GM19025 (cell line): ENCODE data around the gene PRMT5.

Experiments used
- ATAC-seq: cut with Tn5 transposase; IDR thresholded peaks from one replicate; pipeline ENCODE4 v1.9.1; 2021; ENCODE audit warnings: mild to moderate bottlenecking, low read depth, moderate library complexity; ENCODE audit not compliant: unreplicated experiment

The PRMT5 gene

DNA sequence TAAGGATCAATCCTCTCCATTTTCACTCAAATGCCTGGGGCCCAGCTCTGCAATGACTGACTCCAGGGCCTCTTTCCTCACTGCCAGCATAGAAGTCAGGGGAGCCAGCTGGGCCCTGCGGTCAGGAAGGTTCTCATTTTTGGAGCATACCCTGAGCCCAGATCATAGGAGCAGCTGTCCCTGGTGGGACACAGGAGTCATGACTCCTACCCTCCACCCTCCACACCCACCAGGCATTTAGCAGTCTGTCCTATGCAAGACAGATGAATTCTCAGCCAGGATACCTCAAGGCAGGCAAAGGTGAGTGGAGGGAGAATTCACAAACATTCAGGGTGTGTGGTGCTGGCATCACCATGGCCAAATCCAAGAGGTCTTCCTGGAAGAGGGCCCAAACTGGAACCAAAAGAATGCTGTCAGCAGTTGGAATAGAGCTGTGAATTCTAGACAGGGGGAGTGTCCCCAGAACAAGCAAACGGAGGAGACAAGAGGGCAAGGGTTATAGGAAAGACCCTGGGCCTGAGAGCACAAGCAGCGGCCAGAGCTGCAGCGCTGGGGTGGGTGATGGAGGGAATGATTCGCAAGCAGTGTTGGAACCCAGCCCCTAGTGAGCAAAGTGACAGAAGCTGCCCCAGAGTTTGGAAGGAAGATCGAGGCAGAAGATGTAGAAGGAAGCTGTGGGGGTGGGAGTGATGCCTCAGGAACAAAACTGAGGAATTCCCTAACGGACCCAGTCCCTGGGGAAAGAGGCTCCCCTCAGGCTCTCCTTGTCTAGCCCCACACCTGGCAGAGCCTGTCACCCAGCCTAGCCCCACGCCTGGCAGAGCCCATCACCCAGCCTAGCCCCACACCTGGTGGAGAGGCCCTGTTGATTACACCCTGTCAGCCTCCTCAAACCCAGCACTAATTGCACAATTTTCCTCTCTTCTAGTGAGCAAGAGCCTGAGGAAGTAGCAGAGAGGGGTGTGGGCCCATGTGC lies 50.6 kb downstream of the PRMT5 start:
- ATAC-seq: no peak

DNA sequence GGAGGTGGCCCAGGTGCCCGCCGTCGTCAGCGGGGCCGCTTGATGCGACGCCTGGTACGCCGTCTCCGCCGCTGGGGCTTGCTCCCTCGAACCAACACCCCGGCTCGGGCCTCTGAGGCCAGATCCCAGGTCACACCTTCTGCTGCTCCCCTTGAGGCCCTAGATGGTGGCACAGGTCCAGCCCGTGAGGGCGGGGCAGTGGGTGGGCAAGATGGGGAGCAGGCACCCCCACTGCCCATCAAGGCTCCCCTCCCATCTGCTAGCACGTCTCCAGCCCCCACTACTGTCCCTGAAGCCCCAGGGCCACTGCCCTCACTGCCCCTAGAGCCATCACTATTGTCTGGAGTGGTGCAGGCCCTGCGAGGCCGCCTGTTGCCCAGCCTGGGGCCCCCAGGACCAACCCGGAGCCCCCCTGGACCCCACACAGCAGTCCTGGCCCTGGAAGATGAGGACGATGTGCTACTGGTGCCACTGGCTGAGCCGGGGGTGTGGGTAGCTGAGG lies 52.1 kb downstream of the PRMT5 start:
- no peak for ATAC-seq

DNA sequence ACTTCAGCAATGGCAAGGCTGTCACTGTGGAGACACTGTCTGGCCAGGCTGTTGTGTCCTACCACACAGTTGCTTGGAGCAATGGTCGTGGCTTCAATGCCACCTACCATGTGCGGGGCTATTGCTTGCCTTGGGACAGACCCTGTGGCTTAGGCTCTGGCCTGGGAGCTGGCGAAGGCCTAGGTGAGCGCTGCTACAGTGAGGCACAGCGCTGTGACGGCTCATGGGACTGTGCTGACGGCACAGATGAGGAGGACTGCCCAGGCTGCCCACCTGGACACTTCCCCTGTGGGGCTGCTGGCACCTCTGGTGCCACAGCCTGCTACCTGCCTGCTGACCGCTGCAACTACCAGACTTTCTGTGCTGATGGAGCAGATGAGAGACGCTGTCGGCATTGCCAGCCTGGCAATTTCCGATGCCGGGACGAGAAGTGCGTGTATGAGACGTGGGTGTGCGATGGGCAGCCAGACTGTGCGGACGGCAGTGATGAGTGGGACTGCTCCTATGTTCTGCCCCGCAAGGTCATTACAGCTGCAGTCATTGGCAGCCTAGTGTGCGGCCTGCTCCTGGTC lies 53.3 kb downstream of the PRMT5 start:
- no peak for ATAC-seq

DNA sequence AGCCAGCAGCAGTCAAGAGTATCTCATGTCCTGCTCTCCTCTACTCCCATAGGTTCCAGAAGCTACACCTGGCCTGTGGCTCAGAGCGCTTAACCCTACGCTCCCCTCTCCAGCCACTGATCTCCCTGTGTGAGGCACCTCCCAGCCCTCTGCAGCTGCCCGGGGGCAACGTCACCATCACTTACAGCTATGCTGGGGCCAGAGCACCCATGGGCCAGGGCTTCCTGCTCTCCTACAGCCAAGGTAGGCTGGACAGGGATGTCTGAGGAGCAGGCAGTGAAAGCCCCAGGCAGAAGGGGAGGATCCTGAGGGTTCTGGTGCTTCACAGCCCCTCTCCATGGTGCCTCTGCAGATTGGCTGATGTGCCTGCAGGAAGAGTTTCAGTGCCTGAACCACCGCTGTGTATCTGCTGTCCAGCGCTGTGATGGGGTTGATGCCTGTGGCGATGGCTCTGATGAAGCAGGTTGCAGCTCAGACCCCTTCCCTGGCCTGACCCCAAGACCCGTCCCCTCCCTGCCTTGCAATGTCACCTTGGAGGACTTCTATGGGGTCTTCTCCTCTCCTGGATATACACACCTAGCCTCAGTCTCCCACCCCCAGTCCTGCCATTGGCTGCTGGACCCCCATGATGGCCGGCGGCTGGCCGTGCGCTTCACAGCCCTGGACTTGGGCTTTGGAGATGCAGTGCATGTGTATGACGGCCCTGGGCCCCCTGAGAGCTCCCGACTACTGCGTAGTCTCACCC lies 54.0 kb downstream of the PRMT5 start:
- no peak for ATAC-seq

DNA sequence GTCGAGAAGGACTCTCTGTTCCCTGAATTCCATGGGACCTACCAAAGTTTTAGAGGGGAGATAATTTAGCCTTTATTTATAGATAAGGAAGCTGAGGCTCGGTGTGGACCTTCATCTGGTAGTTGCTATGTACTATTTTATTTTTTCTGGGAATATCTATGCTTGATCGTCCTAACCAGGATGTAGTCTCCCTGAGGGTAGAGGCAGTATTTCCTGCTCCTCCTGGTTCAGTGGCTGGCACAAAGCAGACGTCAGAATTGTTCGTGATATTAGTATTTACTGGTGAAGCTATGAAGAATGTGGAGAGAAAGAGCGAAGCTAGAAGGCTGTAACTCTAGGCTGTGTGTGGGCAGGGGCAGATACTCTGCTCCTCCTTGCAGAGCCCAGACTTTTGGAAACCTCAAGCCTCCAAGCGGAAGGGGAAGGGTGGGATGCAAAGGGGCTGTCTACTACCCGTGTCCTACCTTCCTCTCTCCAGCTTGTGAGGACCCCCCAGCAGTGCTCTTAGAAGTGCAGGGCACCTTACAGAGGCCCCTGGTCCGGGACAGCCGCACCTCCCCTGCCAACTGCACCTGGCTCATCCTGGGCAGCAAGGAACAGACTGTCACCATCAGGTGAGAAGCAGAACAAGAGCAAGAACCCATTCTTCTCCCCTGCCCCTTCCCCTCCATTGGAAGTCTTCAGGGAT lies 56.2 kb downstream of the PRMT5 start:
- ATAC-seq: no peak

DNA sequence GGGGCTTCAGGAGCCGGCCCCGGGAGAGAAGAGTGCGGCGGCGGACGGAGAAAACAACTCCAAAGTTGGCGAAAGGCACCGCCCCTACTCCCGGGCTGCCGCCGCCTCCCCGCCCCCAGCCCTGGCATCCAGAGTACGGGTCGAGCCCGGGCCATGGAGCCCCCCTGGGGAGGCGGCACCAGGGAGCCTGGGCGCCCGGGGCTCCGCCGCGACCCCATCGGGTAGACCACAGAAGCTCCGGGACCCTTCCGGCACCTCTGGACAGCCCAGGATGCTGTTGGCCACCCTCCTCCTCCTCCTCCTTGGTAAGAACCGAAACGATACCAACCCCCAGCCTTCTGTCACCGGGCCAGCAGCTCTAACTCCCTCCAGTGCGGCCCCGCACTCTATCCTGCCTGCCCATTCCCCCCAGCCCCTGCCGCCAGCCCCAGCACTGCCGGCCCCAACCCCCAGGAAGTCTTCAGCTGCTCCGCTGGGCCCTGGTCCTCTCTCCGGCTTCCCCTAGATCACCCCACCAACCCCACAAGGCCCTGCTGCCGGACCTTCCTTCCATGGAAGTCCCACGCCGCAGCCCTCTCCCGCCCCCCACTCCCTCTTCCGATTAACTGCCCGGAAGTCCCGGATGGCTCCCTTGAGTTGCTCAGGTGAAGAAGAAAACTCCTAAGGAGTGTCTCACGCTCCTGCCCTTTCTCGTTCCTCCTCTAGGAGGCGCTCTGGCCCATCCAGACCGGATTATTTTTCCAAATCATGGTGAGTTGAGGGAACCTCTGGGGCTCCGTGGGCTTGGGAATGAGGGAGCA lies 56.9 kb downstream of the PRMT5 start:
- peak; percentile 9 for ATAC-seq

DNA sequence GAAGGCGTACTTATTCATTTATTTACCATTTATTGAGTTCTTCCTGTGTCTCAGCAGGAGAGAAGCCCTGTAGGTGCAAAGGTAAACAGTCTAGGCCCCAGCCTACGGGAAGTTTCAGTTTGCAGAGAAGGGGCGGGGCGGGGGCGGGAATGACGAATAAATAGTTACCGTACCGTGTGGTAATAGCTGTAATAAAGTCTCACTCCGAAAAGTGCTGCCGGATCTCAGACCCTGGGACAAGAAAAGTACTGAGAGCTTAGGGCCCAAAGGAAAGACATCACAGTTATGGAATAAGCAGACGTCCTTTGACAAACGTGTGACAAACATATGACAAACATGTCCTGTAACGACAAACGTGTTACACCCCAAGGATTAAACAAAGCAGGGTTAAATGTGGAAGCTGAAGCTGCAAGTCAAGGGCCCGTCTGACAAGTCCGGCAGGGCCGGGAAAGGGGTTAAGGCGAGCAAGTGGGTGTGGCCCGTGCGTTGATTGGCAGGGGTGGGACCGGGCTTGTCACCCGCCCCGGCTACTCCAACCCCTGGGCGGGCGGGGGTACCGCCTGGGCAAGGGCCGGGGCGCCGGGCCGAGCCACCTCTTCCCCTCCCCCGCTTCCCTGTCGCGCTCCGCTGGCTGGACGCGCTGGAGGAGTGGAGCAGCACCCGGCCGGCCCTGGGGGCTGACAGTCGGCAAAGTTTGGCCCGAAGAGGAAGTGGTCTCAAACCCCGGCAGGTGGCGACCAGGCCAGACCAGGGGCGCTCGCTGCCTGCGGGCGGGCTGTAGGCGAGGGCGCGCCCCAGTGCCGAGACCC lies 57.7 kb downstream of the PRMT5 start, which contains the start of gene LRP10:
Gene LRP10, plus strand, starts transcription at position 517 of the 809 bp plus-strand sequence. CDS start 564 bp downstream, outside the sequence.
- ATAC-seq: peak; percentile 83

DNA sequence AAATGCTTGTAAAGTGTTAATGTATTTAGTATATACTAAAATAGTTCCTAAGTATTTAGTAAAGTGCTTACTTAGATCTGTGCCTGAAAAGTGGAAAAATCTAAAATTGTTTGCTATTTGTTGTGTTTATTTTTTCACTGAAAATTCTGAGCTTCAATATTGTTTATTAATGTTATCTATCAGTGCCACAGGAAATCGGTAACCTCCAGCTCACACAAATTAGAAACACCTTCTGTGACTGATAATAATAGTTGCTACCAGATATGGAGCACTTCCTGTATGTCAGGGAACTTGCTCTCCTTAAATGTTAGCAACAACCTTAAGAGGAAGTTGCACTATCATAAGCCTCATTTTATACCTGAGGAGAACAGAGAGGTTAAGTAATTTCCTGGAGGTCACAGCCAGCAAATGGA lies 58.4 kb downstream of the PRMT5 start:
- ATAC-seq: peak; percentile 27
